WTC11 (cell line): ENCODE data around the gene CEBPB. TPM values are rescaled to one million over a fixed set of nuclear protein-coding genes. Genes with fewer than 3 reads are reported as not detected.

Source experiments
- ATAC-seq: fragments of 200-7000 bp; cut with Tn5 transposase; 2 replicates; pipeline ENCODE4 v1.10.0; 2021; ENCODE audit warnings: mild to moderate bottlenecking, moderate library complexity
- CTCF ChIA-PET: fragments of 300-600 bp; sonication (Branson Sonifier 250); formaldehyde crosslinking; loops from one replicate; lab custom pipeline; 2021; ENCODE audit warnings: antibody characterized with exemption; lab: Charles Lee
- POLR2A ChIA-PET: fragments of 350-600 bp; sonication (Branson Sonifier 250); formaldehyde crosslinking; loops from one replicate; lab custom pipeline; 2021; ENCODE audit warnings: antibody characterized with exemption; lab: Charles Lee
- DNase-seq: peaks from one replicate; pipeline ENCODE4 v3.0.0; 2021; ENCODE audit warnings: low spot score
- H3K27ac Mint-ChIP-seq: 2 replicates; pipeline ENCODE4 v1.8.0; 2021; ENCODE audit warnings: mixed read lengths
- H3K27me3 Mint-ChIP-seq: 2 replicates; pipeline ENCODE4 v1.8.0; 2021; ENCODE audit warnings: low read depth, mild to moderate bottlenecking, moderate library complexity, mixed read lengths
- H3K36me3 Mint-ChIP-seq: 2 replicates; pipeline ENCODE4 v1.8.0; 2021; ENCODE audit warnings: mixed read lengths
- H3K4me1 Mint-ChIP-seq: 2 replicates; pipeline ENCODE4 v1.8.0; 2022; ENCODE audit warnings: mixed read lengths
- H3K4me3 Mint-ChIP-seq: 2 replicates; pipeline ENCODE4 v1.8.0; 2021; ENCODE audit warnings: mild to moderate bottlenecking, moderate library complexity, mixed read lengths
- H3K9me3 Mint-ChIP-seq: 2 replicates; pipeline ENCODE4 v1.8.0; 2021; ENCODE audit warnings: mixed read lengths
- ELF4 ChIP-seq: sonication (generic); formaldehyde crosslinking; IDR thresholded peaks from 2 replicates; pipeline ENCODE4 v1.8.1; 2022; ENCODE audit warnings: low read depth, mild to moderate bottlenecking, moderate library complexity, missing genetic modification reagents
- FOXP1 ChIP-seq: sonication (generic); formaldehyde crosslinking; IDR thresholded peaks from 2 replicates; pipeline ENCODE4 v1.8.0; 2022; ENCODE audit warnings: missing genetic modification reagents, mild to moderate bottlenecking, moderate library complexity, borderline replicate concordance
- JUN ChIP-seq: sonication (generic); formaldehyde crosslinking; IDR thresholded peaks from 2 replicates; pipeline ENCODE4 v1.8.0; 2023; ENCODE audit warnings: mild to moderate bottlenecking, missing genetic modification reagents
- KAT7 ChIP-seq: sonication (generic); formaldehyde crosslinking; IDR thresholded peaks from 2 replicates; pipeline ENCODE4 v1.8.1; 2023; ENCODE audit warnings: missing genetic modification reagents, mild to moderate bottlenecking, borderline replicate concordance
- NFE2L1 ChIP-seq: sonication (generic); formaldehyde crosslinking; IDR thresholded peaks from 2 replicates; pipeline ENCODE4 v1.8.1; 2023; ENCODE audit warnings: missing genetic modification reagents
- SMAD4 ChIP-seq: sonication (generic); formaldehyde crosslinking; IDR thresholded peaks from 2 replicates; pipeline ENCODE4 v1.8.0; 2022; ENCODE audit warnings: mild to moderate bottlenecking, missing genetic modification reagents
- ZNF138 ChIP-seq: sonication (generic); formaldehyde crosslinking; conservative IDR thresholded peaks from 2 replicates; pipeline ENCODE4 v1.8.1; 2022; ENCODE audit warnings: mild to moderate bottlenecking, moderate library complexity, missing genetic modification reagents
- ZNF396 ChIP-seq: fragments of 250-450 bp; sonication (Bioruptor Pico); IDR thresholded peaks from 2 replicates; pipeline ENCODE4 v1.8.0; 2021; ENCODE audit warnings: mild to moderate bottlenecking, moderate library complexity, borderline replicate concordance
- ZNF671 ChIP-seq: fragments of 250-450 bp; sonication (Bioruptor Pico); IDR thresholded peaks from 2 replicates; pipeline ENCODE4 v1.8.0; 2021; ENCODE audit warnings: mild to moderate bottlenecking
- total RNA-seq: library from RNA; stranded (reverse); gene quantifications from 3 replicates; pipeline ENCODE4 v1.2.3, GENCODE V29; 2021
- TF ChIP-seq, protein P1 (sequence below): sonication (generic); formaldehyde crosslinking; IDR thresholded peaks from 2 replicates; pipeline ENCODE4 v1.8.1; 2023; ENCODE audit warnings: mild to moderate bottlenecking, missing genetic modification reagents
- TF ChIP-seq, protein P2 (sequence below): sonication (generic); formaldehyde crosslinking; IDR thresholded peaks from 2 replicates; pipeline ENCODE4 v1.8.0; 2022; ENCODE audit warnings: missing genetic modification reagents
- TF ChIP-seq, protein P3 (sequence below): fragments of 250-450 bp; sonication (Bioruptor Pico); conservative IDR thresholded peaks from 2 replicates; pipeline ENCODE4 v1.9.0; 2021; ENCODE audit warnings: mild to moderate bottlenecking
- TF ChIP-seq, protein P4 (sequence below): sonication (generic); formaldehyde crosslinking; IDR thresholded peaks from 2 replicates; pipeline ENCODE4 v1.8.0; 2022; ENCODE audit warnings: mild to moderate bottlenecking, missing genetic modification reagents
- TF ChIP-seq, protein P5 (sequence below): sonication (generic); formaldehyde crosslinking; IDR thresholded peaks from 2 replicates; pipeline ENCODE4 v1.8.1; 2022; ENCODE audit warnings: mild to moderate bottlenecking, moderate library complexity, missing genetic modification reagents
- TF ChIP-seq, protein P6 (sequence below): fragments of 250-450 bp; sonication (Bioruptor Pico); IDR thresholded peaks from 2 replicates; pipeline ENCODE4 v1.9.0; 2021; ENCODE audit warnings: mild to moderate bottlenecking
- TF ChIP-seq, protein P7 (sequence below): sonication (generic); formaldehyde crosslinking; IDR thresholded peaks from 2 replicates; pipeline ENCODE4 v1.8.1; 2023; ENCODE audit warnings: mild to moderate bottlenecking, missing genetic modification reagents, moderate library complexity
- TF ChIP-seq, protein P8 (sequence below): sonication (generic); formaldehyde crosslinking; IDR thresholded peaks from 2 replicates; pipeline ENCODE4 v1.8.0; 2023; ENCODE audit warnings: missing genetic modification reagents

The CEBPB gene
- total RNA-seq, 1 experiment from 2014 or later: 29.1 TPM

DNA sequence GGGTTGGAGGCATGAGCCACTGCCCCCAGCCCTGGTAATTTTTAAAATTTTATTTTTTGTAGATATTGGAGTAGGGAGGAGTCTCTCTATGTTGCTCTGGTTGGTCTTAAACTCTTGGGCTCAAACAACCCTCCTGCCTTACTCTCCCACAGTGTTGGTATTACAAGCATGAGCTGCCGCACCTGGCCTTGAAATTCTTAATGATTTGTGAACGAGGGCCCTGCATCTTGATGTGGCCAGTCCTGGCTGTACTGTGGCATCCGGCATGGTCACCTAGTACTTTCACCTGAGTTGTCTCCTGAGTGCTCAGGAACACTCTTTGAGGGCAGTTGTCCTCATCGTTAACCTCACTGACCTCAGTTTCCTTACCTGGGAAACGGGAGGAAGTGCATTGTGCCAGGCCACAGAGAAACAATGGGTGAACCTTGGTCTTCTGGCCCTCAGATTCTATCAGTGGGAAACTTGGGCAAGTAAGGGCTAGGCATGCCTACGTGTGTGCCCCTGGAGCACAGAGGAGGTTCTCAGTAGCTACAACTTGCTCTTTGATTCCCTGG lies 19.5 kb downstream of the CEBPB start:
- ATAC-seq (no peak), DNase-seq (no peak)
- POLR2A ChIA-PET: no interaction called here
- Mint-ChIP-seq H3K4me3 (no peak overlapping the region), H3K27me3 (no peaks in the 10 kb centered on the region; the same call in 1 of the 2 replicates), H3K36me3 (no peaks in the 10 kb centered on the region), H3K9me3 (no peaks in the 10 kb centered on the region), H3K27ac (no peak overlapping the region), H3K4me1 (peaks cover under 1% of the 10 kb centered on the region; the same call in 1 of the 2 replicates)
- TF ChIP-seq SMAD4 (CRISPR knock-in tag) (no peak), ELF4 (CRISPR knock-in tag) (no peak), FOXP1 (CRISPR knock-in tag) (no peak), ZNF138 (CRISPR knock-in tag) (no peak)
- TF ChIP-seq, protein P1, sequence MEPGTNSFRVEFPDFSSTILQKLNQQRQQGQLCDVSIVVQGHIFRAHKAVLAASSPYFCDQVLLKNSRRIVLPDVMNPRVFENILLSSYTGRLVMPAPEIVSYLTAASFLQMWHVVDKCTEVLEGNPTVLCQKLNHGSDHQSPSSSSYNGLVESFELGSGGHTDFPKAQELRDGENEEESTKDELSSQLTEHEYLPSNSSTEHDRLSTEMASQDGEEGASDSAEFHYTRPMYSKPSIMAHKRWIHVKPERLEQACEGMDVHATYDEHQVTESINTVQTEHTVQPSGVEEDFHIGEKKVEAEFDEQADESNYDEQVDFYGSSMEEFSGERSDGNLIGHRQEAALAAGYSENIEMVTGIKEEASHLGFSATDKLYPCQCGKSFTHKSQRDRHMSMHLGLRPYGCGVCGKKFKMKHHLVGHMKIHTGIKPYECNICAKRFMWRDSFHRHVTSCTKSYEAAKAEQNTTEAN: no peak
- TF ChIP-seq, protein P2, sequence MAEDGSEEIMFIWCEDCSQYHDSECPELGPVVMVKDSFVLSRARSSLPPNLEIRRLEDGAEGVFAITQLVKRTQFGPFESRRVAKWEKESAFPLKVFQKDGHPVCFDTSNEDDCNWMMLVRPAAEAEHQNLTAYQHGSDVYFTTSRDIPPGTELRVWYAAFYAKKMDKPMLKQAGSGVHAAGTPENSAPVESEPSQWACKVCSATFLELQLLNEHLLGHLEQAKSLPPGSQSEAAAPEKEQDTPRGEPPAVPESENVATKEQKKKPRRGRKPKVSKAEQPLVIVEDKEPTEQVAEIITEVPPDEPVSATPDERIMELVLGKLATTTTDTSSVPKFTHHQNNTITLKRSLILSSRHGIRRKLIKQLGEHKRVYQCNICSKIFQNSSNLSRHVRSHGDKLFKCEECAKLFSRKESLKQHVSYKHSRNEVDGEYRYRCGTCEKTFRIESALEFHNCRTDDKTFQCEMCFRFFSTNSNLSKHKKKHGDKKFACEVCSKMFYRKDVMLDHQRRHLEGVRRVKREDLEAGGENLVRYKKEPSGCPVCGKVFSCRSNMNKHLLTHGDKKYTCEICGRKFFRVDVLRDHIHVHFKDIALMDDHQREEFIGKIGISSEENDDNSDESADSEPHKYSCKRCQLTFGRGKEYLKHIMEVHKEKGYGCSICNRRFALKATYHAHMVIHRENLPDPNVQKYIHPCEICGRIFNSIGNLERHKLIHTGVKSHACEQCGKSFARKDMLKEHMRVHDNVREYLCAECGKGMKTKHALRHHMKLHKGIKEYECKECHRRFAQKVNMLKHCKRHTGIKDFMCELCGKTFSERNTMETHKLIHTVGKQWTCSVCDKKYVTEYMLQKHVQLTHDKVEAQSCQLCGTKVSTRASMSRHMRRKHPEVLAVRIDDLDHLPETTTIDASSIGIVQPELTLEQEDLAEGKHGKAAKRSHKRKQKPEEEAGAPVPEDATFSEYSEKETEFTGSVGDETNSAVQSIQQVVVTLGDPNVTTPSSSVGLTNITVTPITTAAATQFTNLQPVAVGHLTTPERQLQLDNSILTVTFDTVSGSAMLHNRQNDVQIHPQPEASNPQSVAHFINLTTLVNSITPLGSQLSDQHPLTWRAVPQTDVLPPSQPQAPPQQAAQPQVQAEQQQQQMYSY (CRISPR knock-in tag): no peak
- TF ChIP-seq, protein P3, sequence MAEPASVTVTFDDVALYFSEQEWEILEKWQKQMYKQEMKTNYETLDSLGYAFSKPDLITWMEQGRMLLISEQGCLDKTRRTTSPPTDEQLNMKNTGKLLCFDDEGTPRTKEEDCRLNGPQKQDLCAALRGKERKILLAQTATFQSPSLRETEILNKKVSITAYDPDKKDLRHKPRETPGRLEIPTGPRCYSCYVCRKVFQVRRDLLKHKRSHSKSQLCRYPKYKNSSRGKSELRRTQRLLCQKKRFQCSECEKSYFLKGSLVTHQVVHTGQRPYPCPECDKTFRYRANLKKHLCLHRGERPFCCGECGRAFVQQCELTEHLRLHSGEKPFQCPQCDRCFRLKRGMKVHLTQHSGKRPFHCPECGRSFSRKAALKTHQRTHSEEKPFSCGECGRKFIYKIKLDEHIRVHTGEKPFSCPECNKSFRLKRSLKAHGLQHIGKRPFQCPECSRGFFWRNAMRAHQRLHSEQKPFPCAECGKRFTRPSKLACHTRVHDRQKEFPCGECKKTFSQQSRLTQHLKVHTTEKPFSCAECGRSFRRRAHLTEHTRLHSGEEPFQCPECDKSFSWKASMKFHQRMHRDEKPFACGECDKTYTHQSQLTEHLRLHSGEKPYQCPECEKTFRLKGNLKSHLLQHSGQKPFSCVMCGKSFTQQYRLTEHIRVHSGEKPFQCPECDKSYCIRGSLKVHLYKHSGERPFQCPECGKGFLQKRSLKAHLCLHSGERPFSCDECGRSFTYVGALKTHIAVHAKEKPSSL (CRISPR knock-in tag): no peak
- CTCF ChIA-PET: interaction anchor here (1.6 kb wide), 1 partner anchor 14 kb away, joined by 6 read pairs; no protein-coding TSS in a partner anchor

DNA sequence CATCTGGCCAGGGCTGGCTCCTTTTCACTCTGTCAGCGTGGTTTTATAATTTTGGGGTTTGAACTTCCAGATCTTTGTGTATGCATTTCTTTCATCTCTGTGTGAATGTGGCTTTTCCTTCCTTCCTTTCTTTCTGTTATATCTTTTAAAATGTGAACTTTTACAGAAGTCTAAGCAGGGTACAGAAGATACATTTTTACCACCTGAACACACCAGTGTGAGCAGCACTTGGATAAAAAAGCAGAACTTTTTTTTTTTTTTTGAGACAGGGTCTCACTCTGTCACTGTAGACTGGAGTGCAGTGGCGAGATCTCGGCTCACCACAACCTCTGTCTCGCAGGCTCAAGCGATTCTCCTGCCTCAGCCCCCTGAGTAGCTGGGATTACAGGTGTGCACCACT lies 20.5 kb downstream of the CEBPB start:
- Mint-ChIP-seq H3K4me3 (no peak overlapping the region), H3K9me3 (no peaks in the 10 kb centered on the region), H3K36me3 (no peaks in the 10 kb centered on the region), H3K27me3 (no peaks in the 10 kb centered on the region; the same call in 1 of the 2 replicates), H3K4me1 (peaks cover 7% of the 10 kb centered on the region), H3K27ac (no peak overlapping the region)
- no peak for DNase-seq
- ATAC-seq: no peak
- POLR2A ChIA-PET: no interaction called here
- CTCF ChIA-PET: no interaction called here
- no peak for TF ChIP-seq ZNF138 (CRISPR knock-in tag)
- TF ChIP-seq, protein P4, sequence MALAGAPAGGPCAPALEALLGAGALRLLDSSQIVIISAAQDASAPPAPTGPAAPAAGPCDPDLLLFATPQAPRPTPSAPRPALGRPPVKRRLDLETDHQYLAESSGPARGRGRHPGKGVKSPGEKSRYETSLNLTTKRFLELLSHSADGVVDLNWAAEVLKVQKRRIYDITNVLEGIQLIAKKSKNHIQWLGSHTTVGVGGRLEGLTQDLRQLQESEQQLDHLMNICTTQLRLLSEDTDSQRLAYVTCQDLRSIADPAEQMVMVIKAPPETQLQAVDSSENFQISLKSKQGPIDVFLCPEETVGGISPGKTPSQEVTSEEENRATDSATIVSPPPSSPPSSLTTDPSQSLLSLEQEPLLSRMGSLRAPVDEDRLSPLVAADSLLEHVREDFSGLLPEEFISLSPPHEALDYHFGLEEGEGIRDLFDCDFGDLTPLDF (CRISPR knock-in tag): no peak
- TF ChIP-seq, protein P3 (CRISPR knock-in tag): no peak
- no peak for TF ChIP-seq ZNF671 (CRISPR knock-in tag)
- TF ChIP-seq, protein P5, sequence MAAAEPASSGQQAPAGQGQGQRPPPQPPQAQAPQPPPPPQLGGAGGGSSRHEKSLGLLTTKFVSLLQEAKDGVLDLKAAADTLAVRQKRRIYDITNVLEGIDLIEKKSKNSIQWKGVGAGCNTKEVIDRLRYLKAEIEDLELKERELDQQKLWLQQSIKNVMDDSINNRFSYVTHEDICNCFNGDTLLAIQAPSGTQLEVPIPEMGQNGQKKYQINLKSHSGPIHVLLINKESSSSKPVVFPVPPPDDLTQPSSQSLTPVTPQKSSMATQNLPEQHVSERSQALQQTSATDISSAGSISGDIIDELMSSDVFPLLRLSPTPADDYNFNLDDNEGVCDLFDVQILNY (CRISPR knock-in tag): no peak
- TF ChIP-seq KAT7 (CRISPR knock-in tag): no peak
- TF ChIP-seq, protein P6, sequence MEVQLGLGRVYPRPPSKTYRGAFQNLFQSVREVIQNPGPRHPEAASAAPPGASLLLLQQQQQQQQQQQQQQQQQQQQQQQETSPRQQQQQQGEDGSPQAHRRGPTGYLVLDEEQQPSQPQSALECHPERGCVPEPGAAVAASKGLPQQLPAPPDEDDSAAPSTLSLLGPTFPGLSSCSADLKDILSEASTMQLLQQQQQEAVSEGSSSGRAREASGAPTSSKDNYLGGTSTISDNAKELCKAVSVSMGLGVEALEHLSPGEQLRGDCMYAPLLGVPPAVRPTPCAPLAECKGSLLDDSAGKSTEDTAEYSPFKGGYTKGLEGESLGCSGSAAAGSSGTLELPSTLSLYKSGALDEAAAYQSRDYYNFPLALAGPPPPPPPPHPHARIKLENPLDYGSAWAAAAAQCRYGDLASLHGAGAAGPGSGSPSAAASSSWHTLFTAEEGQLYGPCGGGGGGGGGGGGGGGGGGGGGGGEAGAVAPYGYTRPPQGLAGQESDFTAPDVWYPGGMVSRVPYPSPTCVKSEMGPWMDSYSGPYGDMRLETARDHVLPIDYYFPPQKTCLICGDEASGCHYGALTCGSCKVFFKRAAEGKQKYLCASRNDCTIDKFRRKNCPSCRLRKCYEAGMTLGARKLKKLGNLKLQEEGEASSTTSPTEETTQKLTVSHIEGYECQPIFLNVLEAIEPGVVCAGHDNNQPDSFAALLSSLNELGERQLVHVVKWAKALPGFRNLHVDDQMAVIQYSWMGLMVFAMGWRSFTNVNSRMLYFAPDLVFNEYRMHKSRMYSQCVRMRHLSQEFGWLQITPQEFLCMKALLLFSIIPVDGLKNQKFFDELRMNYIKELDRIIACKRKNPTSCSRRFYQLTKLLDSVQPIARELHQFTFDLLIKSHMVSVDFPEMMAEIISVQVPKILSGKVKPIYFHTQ (CRISPR knock-in tag): no peak
- TF ChIP-seq JUN (CRISPR knock-in tag): no peak
- no peak for TF ChIP-seq ZNF396 (CRISPR knock-in tag)
- no peak for TF ChIP-seq FOXP1 (CRISPR knock-in tag)
- TF ChIP-seq, protein P7, sequence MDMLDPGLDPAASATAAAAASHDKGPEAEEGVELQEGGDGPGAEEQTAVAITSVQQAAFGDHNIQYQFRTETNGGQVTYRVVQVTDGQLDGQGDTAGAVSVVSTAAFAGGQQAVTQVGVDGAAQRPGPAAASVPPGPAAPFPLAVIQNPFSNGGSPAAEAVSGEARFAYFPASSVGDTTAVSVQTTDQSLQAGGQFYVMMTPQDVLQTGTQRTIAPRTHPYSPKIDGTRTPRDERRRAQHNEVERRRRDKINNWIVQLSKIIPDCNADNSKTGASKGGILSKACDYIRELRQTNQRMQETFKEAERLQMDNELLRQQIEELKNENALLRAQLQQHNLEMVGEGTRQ (CRISPR knock-in tag): no peak
- TF ChIP-seq NFE2L1: no peak
- TF ChIP-seq, protein P8, sequence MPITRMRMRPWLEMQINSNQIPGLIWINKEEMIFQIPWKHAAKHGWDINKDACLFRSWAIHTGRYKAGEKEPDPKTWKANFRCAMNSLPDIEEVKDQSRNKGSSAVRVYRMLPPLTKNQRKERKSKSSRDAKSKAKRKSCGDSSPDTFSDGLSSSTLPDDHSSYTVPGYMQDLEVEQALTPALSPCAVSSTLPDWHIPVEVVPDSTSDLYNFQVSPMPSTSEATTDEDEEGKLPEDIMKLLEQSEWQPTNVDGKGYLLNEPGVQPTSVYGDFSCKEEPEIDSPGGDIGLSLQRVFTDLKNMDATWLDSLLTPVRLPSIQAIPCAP (CRISPR knock-in tag): no peak
